PC-3 (cell line): Measurements from ENCODE around the gene DOCK4. TPM values are rescaled to one million over a fixed set of nuclear protein-coding genes. Genes with fewer than 3 reads are reported as not detected.

Source experiments
- ATAC-seq: fragments of 200-7000 bp; cut with Tn5 transposase; 2 replicates; pipeline ENCODE4 v1.9.1; 2020; ENCODE audit warnings: mild to moderate bottlenecking, moderate library complexity
- BruUV-seq: library from RNA; stranded (reverse); fragments of 400-500 nt; replicated peaks from 2 replicates; lab custom pipeline; 2021; lab: Mats Ljungman, UMichigan
- CTCF ChIA-PET: fragments of 300-600 bp; sonication (Branson Sonifier 250); formaldehyde crosslinking; loops from one replicate; lab custom pipeline; 2022; ENCODE audit warnings: antibody characterized with exemption; lab: Charles Lee
- POLR2A ChIA-PET: fragments of 300-600 bp; sonication (Branson Sonifier 250); formaldehyde crosslinking; loops from one replicate; lab custom pipeline; 2022; ENCODE audit warnings: antibody characterized with exemption; ENCODE audit not compliant: unreplicated experiment; lab: Charles Lee
- DNase-seq: peaks from one replicate; pipeline ENCODE4 v3.0.0-alpha.2; 2015
- H2AFZ ChIP-seq: fragments of 300-600 bp; sonication (generic); 2 replicates; pipeline ENCODE4 v1.6.0; 2016; ENCODE audit warnings: antibody characterized with exemption, low read length
- H3F3A ChIP-seq: fragments of 300-600 bp; sonication (generic); one replicate; pipeline ENCODE4 v1.6.0; 2017; ENCODE audit warnings: antibody characterized with exemption, low read length, control low read depth, mild to moderate bottlenecking; ENCODE audit not compliant: unreplicated experiment
- H3K27ac ChIP-seq: fragments of 300-600 bp; sonication (generic); 2 replicates; pipeline ENCODE4 v1.5.1; 2016; ENCODE audit warnings: mild to moderate bottlenecking, low read length
- H3K27me3 ChIP-seq: fragments of 300-600 bp; sonication (generic); 2 replicates; pipeline ENCODE4 v1.6.1; 2016; ENCODE audit warnings: low read length, mixed read lengths
- H3K36me3 ChIP-seq: fragments of 300-600 bp; sonication (generic); 2 replicates; pipeline ENCODE4 v1.6.1; 2016; ENCODE audit warnings: low read depth, mixed run types, low read length, mixed read lengths
- H3K4me1 ChIP-seq: fragments of 300-600 bp; sonication (generic); 2 replicates; pipeline ENCODE4 v1.5.1; 2016; ENCODE audit warnings: low read length; ENCODE audit not compliant: insufficient read depth
- H3K4me2 ChIP-seq: fragments of 300-600 bp; sonication (generic); 2 replicates; pipeline ENCODE4 v1.6.0; 2016; ENCODE audit warnings: low read length
- H3K4me3 ChIP-seq: fragments of 300-600 bp; sonication (generic); 2 replicates; pipeline ENCODE4 v1.5.1; 2016; ENCODE audit warnings: mild to moderate bottlenecking, low read length, mixed read lengths
- H3K79me2 ChIP-seq: fragments of 300-600 bp; sonication (generic); 2 replicates; pipeline ENCODE4 v1.6.1; 2017; ENCODE audit warnings: low read length, mixed read lengths
- H3K9ac ChIP-seq: fragments of 300-600 bp; sonication (generic); 2 replicates; pipeline ENCODE4 v1.6.0; 2016; ENCODE audit warnings: mild to moderate bottlenecking, low read length
- H3K9me2 ChIP-seq: fragments of 300-600 bp; sonication (generic); replicated peaks from 2 replicates; pipeline ENCODE4 v1.6.1; 2016; ENCODE audit warnings: mixed run types, low read length, mixed read lengths
- H3K9me3 ChIP-seq: fragments of 300-600 bp; sonication (generic); 2 replicates; pipeline ENCODE4 v1.6.1; 2016; ENCODE audit warnings: low read length, mixed read lengths
- H4K20me1 ChIP-seq: fragments of 300-600 bp; sonication (generic); 2 replicates; pipeline ENCODE4 v1.6.1; 2016; ENCODE audit warnings: low read length, mixed read lengths
- CTCF ChIP-seq: fragments of 300-600 bp; sonication (generic); conservative IDR thresholded peaks from 2 replicates; pipeline ENCODE4 v1.5.1; 2017; ENCODE audit warnings: antibody characterized with exemption, low read depth, mild to moderate bottlenecking, low read length
- EZH2 ChIP-seq: fragments of 300-600 bp; sonication (generic); IDR thresholded peaks from one replicate; pipeline ENCODE4 v1.6.1; 2017; ENCODE audit warnings: antibody characterized with exemption, mild to moderate bottlenecking, low read length; ENCODE audit not compliant: unreplicated experiment
- EZH2phosphoT487 ChIP-seq: fragments of 300-600 bp; sonication (generic); IDR thresholded peaks from 2 replicates; pipeline ENCODE4 v1.6.1; 2018; ENCODE audit warnings: mild to moderate bottlenecking, antibody characterized with exemption, low read length, borderline replicate concordance
- intact Hi-C: fragments of 100-400 bp; cut with micrococcal nuclease; formaldehyde crosslinking; loops from 2 replicates; pipeline ENCODE4 v1.9.0; 2023
- total RNA-seq: library from RNA; depleted of rRNA; stranded (reverse); fragments of >200 nt; gene quantifications from 2 replicates; pipeline ENCODE4 v1.2.3, GENCODE V29; 2014

DOCK4 gene
- total RNA-seq, 1 experiment from 2014 or later: 25.4 TPM

- ATAC-seq: no peak
- H3K9ac ChIP-seq: no peak overlapping the region
- no peaks in the 10 kb centered on the region for H3K79me2 ChIP-seq
- DNase-seq: no peak
- no peaks in the 10 kb centered on the region for H3K27me3 ChIP-seq
- intact Hi-C loops: no loop called here
- H3K9me2 ChIP-seq: no peaks in the 10 kb centered on the region
- H4K20me1 ChIP-seq: no peaks in the 10 kb centered on the region
- H2AFZ ChIP-seq: no peak overlapping the region
- no peak overlapping the region for H3K27ac ChIP-seq
- TF ChIP-seq EZH2phosphoT487 (no peak), EZH2 (no peak), CTCF (peak; percentile 34; the same call in 1 of the 2 replicates)
- CTCF ChIA-PET: interaction anchor here (0.6 to 1.9 kb wide), 6 partner anchors 10 to 524 kb away, joined by 3 to 8 read pairs (median 3); no protein-coding TSS in a partner anchor
- no peaks in the 10 kb centered on the region for H3K4me1 ChIP-seq
- no peaks in the 10 kb centered on the region for H3K9me3 ChIP-seq
- no peak overlapping the region for H3K4me2 ChIP-seq
- no TSS peak for BruUV-seq
- no peak overlapping the region for H3K4me3 ChIP-seq
- no peaks in the 10 kb centered on the region for H3F3A ChIP-seq
- H3K36me3 ChIP-seq: peaks cover 2% of the 10 kb centered on the region
- POLR2A ChIA-PET: interaction anchor here (0.6 kb wide), 1 partner anchor 613 kb away, joined by 4 read pairs; no protein-coding TSS in a partner anchor
Observed at GRCh38 chr7:111853201-111853990, 352.8 kb downstream of the DOCK4 start.

- POLR2A ChIA-PET: no interaction called here
- CTCF ChIA-PET: interaction anchor here (1.9 kb wide), 1 partner anchor 89 kb away, joined by 8 read pairs; no protein-coding TSS in a partner anchor
- Histone ChIP-seq H3K4me2 (no peak overlapping the region), H3K36me3 (peaks cover 2% of the 10 kb centered on the region), H3F3A (no peaks in the 10 kb centered on the region), H2AFZ (no peak overlapping the region), H3K9me3 (no peaks in the 10 kb centered on the region), H3K9ac (no peak overlapping the region), H3K4me3 (no peak overlapping the region), H3K27ac (no peak overlapping the region), H3K27me3 (no peaks in the 10 kb centered on the region), H4K20me1 (no peaks in the 10 kb centered on the region), H3K4me1 (no peaks in the 10 kb centered on the region), H3K79me2 (no peaks in the 10 kb centered on the region), H3K9me2 (no peaks in the 10 kb centered on the region)
- DNase-seq (no peak), ATAC-seq (no peak)
- intact Hi-C loops: no loop called here
- no peak for TF ChIP-seq CTCF
- no peak for TF ChIP-seq EZH2
- no peak for TF ChIP-seq EZH2phosphoT487
- BruUV-seq: no TSS peak
Observed at GRCh38 chr7:111852081-111852480, 354.1 kb downstream of the DOCK4 start.

GRCh38 chr7:111846898-111847297 is 359.3 kb downstream of the DOCK4 start:
- H3K9me2 ChIP-seq: no peaks in the 10 kb centered on the region
- H3K79me2 ChIP-seq: no peaks in the 10 kb centered on the region
- intact Hi-C loops: no loop called here
- no peak overlapping the region for H3K4me3 ChIP-seq
- no peaks in the 10 kb centered on the region for H3K27me3 ChIP-seq
- peaks cover 5% of the 10 kb centered on the region for H3K36me3 ChIP-seq
- H3K4me2 ChIP-seq: no peak overlapping the region
- H3K9me3 ChIP-seq: no peaks in the 10 kb centered on the region
- no peaks in the 10 kb centered on the region for H4K20me1 ChIP-seq
- TF ChIP-seq EZH2 (no peak), CTCF (no peak)
- DNase-seq: no peak
- H3K4me1 ChIP-seq: no peaks in the 10 kb centered on the region
- ChIA-PET POLR2A (interaction anchor here (0.7 kb wide), 1 partner anchor 73 kb away, joined by 3 read pairs; no protein-coding TSS in a partner anchor), CTCF (no interaction called here)
- no peak for ATAC-seq
- H3K27ac ChIP-seq: no peak overlapping the region
- no peak overlapping the region for H3K9ac ChIP-seq
- no peak overlapping the region for H2AFZ ChIP-seq
- BruUV-seq: no TSS peak
- H3F3A ChIP-seq: no peaks in the 10 kb centered on the region
